ENCODE results near the gene SLCO4C1.

SLCO4C1 gene

GRCh38 chr5:102270036-102270435, 26.0 kb downstream of the SLCO4C1 start:
- DNase-seq (ENCODE audit: extremely low read depth, low read depth): no peak
- TF ChIP-seq CTCF (IDR thresholded peaks at IDR 0.05; ENCODE audit: low read depth, low read length): no peak

GRCh38 chr5:102262688-102263087, 33.4 kb downstream of the SLCO4C1 start:
- no peak for DNase-seq (ENCODE audit: extremely low read depth, low read depth)
- TF ChIP-seq CTCF (IDR thresholded peaks at IDR 0.05; ENCODE audit: low read depth, low read length): no peak

DNA sequence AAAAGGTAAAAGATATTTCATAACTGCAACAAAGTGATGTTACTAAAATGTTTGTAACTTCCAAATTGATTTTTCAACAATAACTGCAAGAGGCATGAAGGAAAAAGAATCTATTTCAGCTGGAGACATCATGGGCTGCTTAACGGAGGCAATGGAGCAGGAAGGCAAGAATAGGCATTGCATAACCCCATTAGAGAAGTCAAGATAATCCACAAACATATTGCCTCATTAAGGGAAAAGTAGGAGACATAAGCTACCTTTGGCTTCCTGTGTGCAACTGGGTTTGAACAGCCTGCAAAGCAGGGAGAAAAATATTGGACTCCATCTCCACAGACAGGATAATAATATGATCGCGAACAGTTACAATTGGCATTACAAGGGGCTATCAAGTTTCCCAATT, 46.7 kb downstream of the SLCO4C1 start:
- no peak for TF ChIP-seq CTCF (IDR thresholded peaks at IDR 0.05; ENCODE audit: low read depth, low read length)
- DNase-seq (ENCODE audit: extremely low read depth, low read depth): no peak

- no peak for DNase-seq (ENCODE audit: extremely low read depth, low read depth)
- TF ChIP-seq CTCF (IDR thresholded peaks at IDR 0.05; ENCODE audit: low read depth, low read length): no peak
These were observed 52.9 kb downstream of the SLCO4C1 start for GRCh38 chr5:102243213-102243612.

DNA sequence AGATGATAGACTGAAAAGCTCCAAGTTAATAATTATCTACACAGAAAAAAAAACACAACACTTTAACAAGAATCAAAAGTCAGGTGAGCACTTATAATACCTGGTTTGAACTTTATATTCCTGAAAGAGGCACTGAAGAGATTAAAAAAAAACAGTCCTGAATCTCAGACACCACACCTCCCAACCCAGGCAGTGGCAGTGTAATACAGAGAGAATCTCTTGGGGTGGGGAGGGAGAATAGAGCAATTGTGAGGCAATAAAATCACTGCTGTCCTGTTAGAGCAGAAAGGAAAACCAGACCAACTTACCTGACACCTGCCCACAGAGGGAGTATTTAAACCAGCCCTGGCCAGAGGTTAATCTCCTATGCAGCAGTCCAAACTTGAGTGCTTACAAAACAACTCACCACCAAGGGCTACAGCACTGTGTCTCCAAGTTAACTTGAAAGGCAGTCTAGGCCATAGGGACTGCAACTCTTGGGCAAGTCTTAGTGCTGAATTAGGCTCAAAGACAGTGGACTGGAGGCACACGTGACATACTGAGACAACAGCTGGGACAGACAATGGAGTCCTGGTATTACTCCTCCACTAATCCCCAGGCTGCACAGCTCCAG, 54.2 kb downstream of the SLCO4C1 start:
- no peak for TF ChIP-seq CTCF (IDR thresholded peaks at IDR 0.05; ENCODE audit: low read depth, low read length)
- DNase-seq (ENCODE audit: extremely low read depth, low read depth): no peak

GRCh38 chr5:102231693-102232619, 64.1 kb downstream of the SLCO4C1 start:
- DNase-seq (ENCODE audit: extremely low read depth, low read depth): no peak
- TF ChIP-seq CTCF (IDR thresholded peaks at IDR 0.05; ENCODE audit: low read depth, low read length): no peak

DNA sequence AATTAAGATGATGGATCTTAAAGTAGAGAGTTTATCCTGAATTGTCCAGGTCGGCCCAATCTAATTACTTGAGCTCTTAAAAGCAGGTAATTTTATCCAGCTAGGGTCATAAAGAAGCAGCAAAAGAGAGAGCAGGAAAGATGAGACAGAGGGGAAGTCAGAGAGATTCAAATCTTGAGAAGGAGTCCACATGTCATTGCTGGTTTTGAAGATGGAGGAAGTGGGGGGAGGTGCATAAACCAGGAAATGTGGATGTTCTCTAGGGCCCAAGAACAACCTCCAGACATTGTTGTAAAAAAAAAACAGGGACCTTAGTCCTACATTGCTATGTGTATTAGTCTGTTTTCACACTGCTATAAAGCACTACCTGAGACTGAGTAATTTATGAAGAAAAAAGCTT, 66.4 kb downstream of the SLCO4C1 start:
- TF ChIP-seq CTCF (IDR thresholded peaks at IDR 0.05; ENCODE audit: low read depth, low read length): no peak
- DNase-seq (ENCODE audit: extremely low read depth, low read depth): no peak
